ENCODE data around the gene INIP. TPM values are rescaled to one million over a fixed set of nuclear protein-coding genes. Genes with fewer than 3 reads are reported as not detected.
"Not testable (repeated sequence)": the region's sequence is repeated elsewhere in the genome, so short reads cannot be mapped to it uniquely, and the experiment has no call there.

Gene INIP
- total RNA-seq, 1 donor from 2014 or later: 15.1 TPM

- no peak for ATAC-seq
- intact Hi-C loops (cut with micrococcal nuclease): no loop called here
- DNase-seq: no peak
Measured at GRCh38 chr9:112694706-112695555, 23.0 kb downstream of the INIP start.

DNA sequence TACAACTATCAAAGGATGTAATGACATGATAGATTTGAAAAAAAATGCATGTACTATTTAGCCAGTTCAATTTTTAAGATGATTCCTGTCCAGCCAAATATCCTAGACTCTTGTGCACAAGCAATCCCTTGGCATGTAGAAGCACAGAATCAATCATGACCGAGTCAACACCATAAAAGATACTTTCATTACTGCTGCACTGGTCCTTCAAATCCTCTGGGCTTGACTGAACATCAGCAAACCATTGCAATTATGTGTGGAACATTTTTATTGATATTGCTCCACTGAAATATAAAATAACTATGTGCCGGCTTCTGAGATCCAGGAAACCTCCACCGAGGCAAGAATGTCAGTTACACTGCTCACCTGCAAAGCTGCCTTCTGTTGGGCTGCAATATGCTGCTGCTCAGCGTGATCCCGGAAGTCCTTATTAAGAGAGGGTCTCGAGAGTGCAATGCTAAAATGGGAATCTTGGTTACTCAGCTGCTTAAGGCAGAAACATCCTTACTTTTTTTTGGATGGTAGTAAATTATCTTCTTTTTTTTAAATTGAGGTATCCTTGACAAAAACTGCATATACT, 28.7 kb downstream of the INIP start:
- intact Hi-C loops (cut with micrococcal nuclease): no loop called here

GRCh38 chr9:112680731-112681402, 37.0 kb downstream of the INIP start:
- ATAC-seq: no peak
- intact Hi-C loops (cut with micrococcal nuclease): loop anchor here (5.0 kb wide), 1 partner anchor 334 kb away; no protein-coding TSS in a partner anchor
- DNase-seq: no peak

More for the DNA sequence above, 28.7 kb downstream of the INIP start:
- ATAC-seq (no peak), DNase-seq (no peak)

- ATAC-seq (no peak), DNase-seq (no peak)
- intact Hi-C loops (cut with micrococcal nuclease): no loop called here
Measured at GRCh38 chr9:112677040-112677439, 40.9 kb downstream of the INIP start.

DNA sequence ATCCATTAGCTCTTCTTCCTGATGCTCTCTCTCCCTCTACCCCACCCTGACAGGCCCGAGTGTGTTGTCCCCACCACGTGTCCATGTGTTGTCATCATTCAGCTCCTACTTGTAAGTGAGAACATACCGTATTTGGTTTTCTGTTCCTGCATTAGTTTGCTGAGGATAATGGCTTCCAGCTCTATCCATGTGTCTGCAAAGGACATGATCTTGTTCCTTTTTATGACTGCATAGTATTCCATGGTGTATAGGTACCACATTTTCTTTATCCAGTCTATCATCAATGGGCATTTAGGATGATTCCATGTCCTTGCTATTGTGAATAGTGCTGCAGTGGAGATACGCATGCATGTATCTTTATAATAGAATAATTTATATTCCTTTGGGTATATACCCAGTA, 44.7 kb downstream of the INIP start:
- DNase-seq; ATAC-seq; intact Hi-C loops (cut with micrococcal nuclease): not testable (repeated sequence)

GRCh38 chr9:112670991-112671625, 46.8 kb downstream of the INIP start:
- ATAC-seq (no peak), DNase-seq (no peak)

DNA sequence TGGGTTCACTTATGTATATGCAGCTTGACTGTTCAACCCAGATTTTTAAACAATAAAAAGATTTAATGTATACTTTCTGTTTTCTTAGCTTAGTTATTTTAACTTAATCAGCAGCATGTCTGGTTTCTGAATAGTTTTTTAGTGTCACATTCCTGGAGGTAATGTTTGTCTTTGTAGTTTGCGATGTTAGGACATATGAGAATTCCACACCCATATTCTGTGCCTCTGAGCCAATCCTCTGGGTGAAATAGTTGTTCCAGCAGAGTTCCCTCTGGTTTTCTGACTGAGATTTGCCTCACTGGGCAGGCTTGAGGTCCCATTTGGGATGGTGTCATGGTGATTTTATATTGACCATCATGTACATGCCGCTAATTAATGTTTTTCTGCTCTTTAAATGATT, 48.6 kb downstream of the INIP start:
- ATAC-seq: no peak
- intact Hi-C loops (cut with micrococcal nuclease): no loop called here
- no peak for DNase-seq

More at GRCh38 chr9:112670991-112671625, 46.8 kb downstream of the INIP start:
- intact Hi-C loops (cut with micrococcal nuclease): no loop called here

DNA sequence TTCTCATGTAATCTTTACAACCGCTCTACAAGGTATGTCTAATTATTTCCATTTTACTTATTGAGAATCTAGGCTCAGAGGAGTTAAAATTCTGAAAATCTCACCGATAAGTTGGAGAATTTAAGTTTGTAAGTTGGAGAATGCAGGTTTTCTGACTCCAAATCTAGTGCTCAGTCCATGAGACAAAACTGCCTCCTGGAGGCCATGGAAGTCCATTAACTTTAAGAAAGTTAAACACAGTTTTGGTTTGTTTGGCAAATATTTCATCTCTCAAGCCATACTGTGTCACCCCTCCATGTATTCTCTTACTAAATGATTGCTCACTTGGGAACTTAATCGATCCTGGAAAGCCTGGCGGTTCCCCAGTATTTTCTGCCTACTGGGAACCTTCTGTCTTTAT, 52.6 kb downstream of the INIP start:
- no peak for DNase-seq
- intact Hi-C loops (cut with micrococcal nuclease): no loop called here
- no peak for ATAC-seq

- intact Hi-C loops (cut with micrococcal nuclease): no loop called here
- DNase-seq: no peak
- ATAC-seq: no peak
Measured at GRCh38 chr9:112664531-112664930, 53.4 kb downstream of the INIP start.

GRCh38 chr9:112663681-112664080, 54.2 kb downstream of the INIP start:
- intact Hi-C loops (cut with micrococcal nuclease): no loop called here
- no peak for ATAC-seq
- no peak for DNase-seq

DNA sequence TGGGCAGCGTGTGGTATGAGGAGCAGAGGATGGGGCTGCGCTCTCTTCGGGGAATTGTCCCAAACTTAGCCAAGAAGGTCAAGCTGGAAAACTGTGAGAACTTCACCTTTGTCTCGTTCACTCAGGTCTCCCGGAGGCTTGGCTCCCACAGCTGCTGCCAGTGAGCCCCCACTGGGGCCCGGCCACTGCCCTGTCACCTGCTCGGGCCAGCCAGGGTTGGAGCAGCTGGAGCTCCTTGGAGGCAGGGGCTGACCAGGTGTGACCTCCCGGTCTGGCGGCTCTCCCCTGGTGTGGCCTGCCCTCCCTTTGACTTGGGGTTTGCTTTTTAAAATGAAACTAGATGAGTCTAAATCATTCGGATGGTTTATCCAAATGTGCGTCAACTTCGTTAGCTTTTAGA, 58.0 kb downstream of the INIP start:
- ATAC-seq (no peak), DNase-seq (no peak)
- intact Hi-C loops (cut with micrococcal nuclease): no loop called here

- no peak for ATAC-seq
- intact Hi-C loops (cut with micrococcal nuclease): no loop called here
- DNase-seq: no peak
Measured at GRCh38 chr9:112655668-112656067, 62.2 kb downstream of the INIP start.

DNA sequence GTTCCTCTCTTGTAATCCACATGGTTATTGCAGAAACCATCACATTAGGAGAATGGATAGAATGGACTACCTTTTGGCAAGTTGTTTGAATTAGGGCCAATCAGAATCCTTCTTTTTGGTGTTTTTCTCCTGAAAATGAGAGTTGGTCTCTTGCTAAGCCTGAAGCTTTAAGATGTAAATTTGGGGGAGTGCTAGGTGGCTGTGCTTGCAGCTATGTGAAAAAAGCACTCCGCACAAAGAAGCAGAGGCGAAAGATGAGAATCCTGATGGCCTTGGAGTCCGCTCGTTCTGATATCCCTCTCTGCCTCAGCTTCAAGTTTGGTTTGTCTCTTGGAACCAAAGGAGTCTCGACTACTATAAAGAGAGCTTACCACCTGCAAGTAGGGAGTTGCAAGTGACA, 63.6 kb downstream of the INIP start:
- ATAC-seq (no peak), DNase-seq (no peak)
- intact Hi-C loops (cut with micrococcal nuclease): no loop called here

- DNase-seq (no peak), ATAC-seq (no peak)
- intact Hi-C loops (cut with micrococcal nuclease): no loop called here
Measured at GRCh38 chr9:112648624-112649023, 69.3 kb downstream of the INIP start.

DNA sequence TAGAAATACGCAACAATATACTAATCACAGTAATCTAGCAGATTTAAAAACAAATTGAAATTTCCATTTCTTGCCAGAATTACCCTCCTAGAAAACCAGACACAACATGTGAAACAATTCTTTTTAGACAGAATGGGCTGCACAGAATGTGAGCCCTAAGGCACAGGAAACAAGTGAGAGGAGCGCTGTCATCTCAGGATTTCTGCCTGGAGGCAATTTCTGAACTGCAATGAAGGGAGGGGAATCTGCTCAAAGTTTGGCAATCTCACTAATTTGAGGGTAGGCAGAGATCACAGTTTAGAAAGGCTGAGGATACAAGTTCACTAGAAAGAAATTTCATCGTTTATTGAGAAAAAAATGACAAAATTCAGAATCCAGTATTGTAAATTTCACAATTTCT, 70.3 kb downstream of the INIP start:
- no peak for ATAC-seq
- DNase-seq: no peak

GRCh38 chr9:112642126-112642525, 75.8 kb downstream of the INIP start:
- no peak for DNase-seq
- intact Hi-C loops (cut with micrococcal nuclease): no loop called here

More for the DNA sequence above, 70.3 kb downstream of the INIP start:
- intact Hi-C loops (cut with micrococcal nuclease): no loop called here

GRCh38 chr9:112640311-112640710, 77.6 kb downstream of the INIP start:
- no peak for ATAC-seq
- intact Hi-C loops (cut with micrococcal nuclease): no loop called here
- DNase-seq: no peak

More at GRCh38 chr9:112642126-112642525, 75.8 kb downstream of the INIP start:
- ATAC-seq: peak; percentile 90

All from left ventricle myocardium superior (tissue), 1 donor.